DOHH2 (cell line): ENCODE data around the gene ZNF157.

Experiments used
- H3F3A ChIP-seq: fragments of 200-600 bp; sonication (generic), shearing (Covaris generic); 2 replicates; pipeline ENCODE4 v1.6.0; 2016; ENCODE audit warnings: antibody characterized with exemption, mild to moderate bottlenecking; ENCODE audit not compliant: control insufficient read depth, insufficient read depth
- H3K27ac ChIP-seq: fragments of 200-600 bp; sonication (generic); 2 replicates; pipeline ENCODE4 v1.5.1; 2014; ENCODE audit warnings: low read depth, mild to moderate bottlenecking, low read length, moderate library complexity
- H3K27me3 ChIP-seq: fragments of 200-600 bp; sonication (generic); 2 replicates; pipeline ENCODE4 v1.6.1; 2014; ENCODE audit warnings: mild to moderate bottlenecking, low read length, mixed read lengths; ENCODE audit not compliant: control insufficient read depth
- H3K36me3 ChIP-seq: fragments of 200-600 bp; sonication (generic); 2 replicates; pipeline ENCODE4 v1.6.1; 2014; ENCODE audit warnings: mild to moderate bottlenecking, low read length, moderate library complexity, mixed read lengths; ENCODE audit not compliant: control insufficient read depth
- H3K4me1 ChIP-seq: fragments of 200-600 bp; sonication (generic); 2 replicates; pipeline ENCODE4 v1.6.1; 2014; ENCODE audit warnings: mild to moderate bottlenecking, low read length, mixed read lengths; ENCODE audit not compliant: control insufficient read depth
- H3K4me2 ChIP-seq: fragments of 200-600 bp; sonication (generic); 2 replicates; pipeline ENCODE4 v1.6.0; 2014; ENCODE audit warnings: mild to moderate bottlenecking, low read length, moderate library complexity
- H3K4me3 ChIP-seq: fragments of 200-600 bp; sonication (generic); 2 replicates; pipeline ENCODE4 v1.5.1; 2014; ENCODE audit warnings: mild to moderate bottlenecking, low read length, mixed read lengths
- H3K79me2 ChIP-seq: fragments of 200-600 bp; sonication (generic); 2 replicates; pipeline ENCODE4 v1.6.1; 2014; ENCODE audit warnings: mild to moderate bottlenecking, low read length, mixed read lengths; ENCODE audit not compliant: control insufficient read depth
- H3K9me2 ChIP-seq: fragments of 200-600 bp; sonication (generic); replicated peaks from 2 replicates; pipeline ENCODE4 v1.6.1; 2014; ENCODE audit warnings: mild to moderate bottlenecking, low read length, mixed read lengths; ENCODE audit not compliant: control insufficient read depth
- H3K9me3 ChIP-seq: fragments of 200-600 bp; sonication (generic); 2 replicates; pipeline ENCODE4 v1.6.1; 2014; ENCODE audit warnings: antibody characterized with exemption, low read length, mixed read lengths; ENCODE audit not compliant: control insufficient read depth, insufficient read depth
- H4K20me1 ChIP-seq: fragments of 200-600 bp; sonication (generic); 2 replicates; pipeline ENCODE4 v1.6.0; 2014; ENCODE audit warnings: low read depth, mild to moderate bottlenecking, antibody characterized with exemption, low read length, moderate library complexity; ENCODE audit not compliant: control insufficient read depth, insufficient read depth
- CTCF ChIP-seq: fragments of 200-600 bp; sonication (generic); IDR thresholded peaks from one replicate; pipeline ENCODE4 v1.5.1; 2014; ENCODE audit warnings: antibody characterized with exemption, mild to moderate bottlenecking, low read depth, low read length; ENCODE audit not compliant: poor library complexity, severe bottlenecking
- EZH2phosphoT487 ChIP-seq: fragments of 200-600 bp; sonication (generic); IDR thresholded peaks from 2 replicates; pipeline ENCODE4 v1.6.1; 2017; ENCODE audit warnings: borderline replicate concordance, mild to moderate bottlenecking, antibody characterized with exemption, low read length, moderate library complexity, mixed read lengths

The ZNF157 gene

GRCh38 chrX:47361538-47362511 is 8.6 kb upstream of the ZNF157 start:
- H3K4me3 ChIP-seq, result peak overlapping the region; percentile 82
- H3K4me2 ChIP-seq, result peak overlapping the region; percentile 89
- no peaks in the 10 kb centered on the region for H3K27me3 ChIP-seq
- H3K9me3 ChIP-seq, result no peaks in the 10 kb centered on the region
- H3K27ac ChIP-seq, result peak overlapping the region; percentile 69
- H4K20me1 ChIP-seq, result no peaks in the 10 kb centered on the region
- H3F3A ChIP-seq, result no peaks in the 10 kb centered on the region
- H3K36me3 ChIP-seq, result no peaks in the 10 kb centered on the region
- no peaks in the 10 kb centered on the region for H3K9me2 ChIP-seq
- TF ChIP-seq EZH2phosphoT487, result no peak
- TF ChIP-seq CTCF, result no peak
- peaks cover 36% of the 10 kb centered on the region for H3K4me1 ChIP-seq
- H3K79me2 ChIP-seq, result no peaks in the 10 kb centered on the region

GRCh38 chrX:47366041-47366722 is 4.2 kb upstream of the ZNF157 start:
- H3K27ac ChIP-seq, result peak overlapping the region; percentile 59; the same call in 1 of the 2 replicates
- H3K4me3 ChIP-seq, result peak overlapping the region; percentile 82
- H4K20me1 ChIP-seq, result no peaks in the 10 kb centered on the region
- H3K4me1 ChIP-seq, result peaks cover 25% of the 10 kb centered on the region
- no peaks in the 10 kb centered on the region for H3F3A ChIP-seq
- H3K79me2 ChIP-seq, result no peaks in the 10 kb centered on the region
- no peaks in the 10 kb centered on the region for H3K36me3 ChIP-seq
- H3K4me2 ChIP-seq, result peak overlapping the region; percentile 60
- no peaks in the 10 kb centered on the region for H3K9me3 ChIP-seq
- no peaks in the 10 kb centered on the region for H3K27me3 ChIP-seq
- no peaks in the 10 kb centered on the region for H3K9me2 ChIP-seq
- TF ChIP-seq EZH2phosphoT487 (no peak), CTCF (no peak)

- Histone ChIP-seq H3K9me2 (no peaks in the 10 kb centered on the region), H3K4me1 (no peaks in the 10 kb centered on the region), H3K4me3 (no peak overlapping the region), H3F3A (no peaks in the 10 kb centered on the region), H4K20me1 (no peaks in the 10 kb centered on the region), H3K36me3 (no peaks in the 10 kb centered on the region), H3K9me3 (no peaks in the 10 kb centered on the region), H3K79me2 (no peaks in the 10 kb centered on the region), H3K27ac (no peak overlapping the region), H3K4me2 (no peak overlapping the region), H3K27me3 (no peaks in the 10 kb centered on the region)
- TF ChIP-seq CTCF (no peak), EZH2phosphoT487 (no peak)
Measured at GRCh38 chrX:47373198-47373597, 2.8 kb downstream of the ZNF157 start.
